CD4-positive, alpha-beta T cell treated with Interleukin-17A for 4 hours (primary cell): ENCODE data around the gene SRRM5.
"Not testable (repeated sequence)": the region's sequence is repeated elsewhere in the genome, so short reads cannot be mapped to it uniquely, and the experiment has no call there.

Experiments
- DNase-seq: peaks from one replicate; pipeline ENCODE4 v3.0.0-alpha.2; 2020; ENCODE audit warnings: mixed read lengths

Gene SRRM5

DNA sequence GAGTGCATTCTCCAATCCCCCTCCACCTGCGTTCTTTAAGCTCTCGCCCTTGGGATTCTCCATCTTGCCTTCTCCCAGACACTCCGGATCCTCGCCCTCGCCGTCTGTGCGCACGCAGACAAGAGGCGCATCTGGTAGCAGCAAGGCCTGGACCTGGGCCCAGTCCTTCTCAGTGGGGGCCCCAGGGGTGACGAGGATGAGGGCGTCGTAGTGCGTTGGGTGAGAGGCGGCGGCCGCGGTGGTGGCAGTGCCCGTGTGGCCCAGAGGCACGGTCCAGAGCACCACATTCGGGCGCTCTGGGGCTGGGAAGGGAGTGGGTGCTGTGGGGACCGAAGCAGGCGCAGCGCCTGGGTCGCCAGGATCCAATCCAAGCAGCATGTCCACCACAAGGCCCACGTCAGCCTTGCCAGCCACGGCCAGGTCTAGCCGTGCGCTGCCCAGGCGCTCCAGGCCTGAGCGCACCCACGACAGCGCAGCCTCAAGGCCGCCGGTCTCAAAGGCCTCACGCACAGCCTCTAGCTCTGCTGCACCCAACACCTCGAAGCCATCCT is 19.0 kb upstream of the SRRM5 start:
- no peak for DNase-seq

DNA sequence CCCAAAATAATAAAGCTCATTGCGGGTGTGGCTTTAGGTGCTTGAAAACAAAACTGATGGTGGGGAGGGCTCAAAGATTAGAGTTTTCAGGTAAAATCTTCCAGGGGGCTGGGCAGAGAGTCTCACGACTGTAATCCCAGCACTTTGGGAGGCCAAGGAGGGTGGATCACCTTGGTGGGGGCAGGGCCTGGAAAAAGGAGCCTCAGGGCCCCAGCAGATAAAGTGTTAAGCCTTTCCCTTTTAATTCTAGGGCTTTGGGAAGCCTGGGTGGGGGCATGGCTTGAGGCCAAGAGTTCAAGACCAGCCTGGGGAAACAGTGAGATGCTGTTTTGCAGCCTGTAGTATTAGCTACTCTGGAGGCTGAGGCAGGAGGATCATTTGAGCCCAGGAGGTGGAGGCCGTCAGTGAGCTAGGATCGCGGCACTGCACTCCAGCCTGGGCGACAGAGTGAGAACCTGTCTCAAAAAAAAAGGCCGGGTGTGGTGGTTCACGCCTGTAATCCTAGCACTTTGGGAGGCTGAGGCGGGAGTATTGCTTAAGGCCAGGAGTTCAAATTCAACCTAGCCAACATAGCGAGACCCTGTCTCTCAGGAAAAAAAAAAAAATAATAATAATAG is 17.7 kb upstream of the SRRM5 start:
- no peak for DNase-seq

DNA sequence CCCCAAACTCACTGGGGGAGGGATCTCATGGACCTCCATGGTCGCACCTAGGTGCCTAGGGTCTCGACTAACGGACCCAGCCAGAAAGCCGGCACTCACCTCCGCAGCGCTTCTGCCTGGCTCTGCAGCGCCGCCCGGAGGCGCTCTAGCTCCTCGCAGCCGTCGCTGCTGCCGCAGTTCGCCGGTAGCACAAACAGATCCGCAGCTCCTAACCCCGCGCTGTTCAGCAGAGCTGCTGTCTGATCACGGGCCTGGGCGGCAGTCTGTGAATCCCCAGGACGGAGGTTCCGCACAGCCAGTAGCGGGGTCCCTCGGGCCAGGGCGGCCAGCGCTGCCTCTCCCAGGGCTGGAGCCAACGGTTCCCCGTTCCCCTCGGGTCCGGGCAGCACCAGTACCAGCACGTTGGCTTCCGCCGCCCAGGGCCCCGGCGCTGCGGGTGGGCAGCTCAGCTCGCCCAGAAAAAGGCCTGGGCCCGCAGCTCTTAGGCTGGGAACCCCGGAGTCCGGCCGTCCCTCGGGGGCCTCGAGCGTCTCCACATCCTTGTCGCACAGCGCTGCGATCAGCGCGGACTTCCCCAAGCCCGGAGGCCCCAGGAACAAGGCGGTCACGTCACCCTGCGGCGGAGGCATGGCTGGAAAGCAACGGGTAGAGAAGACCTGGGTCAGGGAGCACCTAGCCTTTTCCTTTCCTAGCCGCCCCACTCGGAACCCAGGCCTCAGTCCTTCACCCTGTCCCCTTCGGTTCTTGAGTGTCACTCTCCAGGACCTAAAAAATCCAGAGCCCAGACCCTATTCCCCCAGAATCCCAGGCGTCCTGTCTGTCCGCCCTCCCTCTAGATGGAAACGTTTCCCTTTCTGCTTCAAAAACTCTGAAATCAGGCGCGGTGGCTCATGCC is 16.9 kb upstream of the SRRM5 start:
- DNase-seq = peak; percentile 80

DNA sequence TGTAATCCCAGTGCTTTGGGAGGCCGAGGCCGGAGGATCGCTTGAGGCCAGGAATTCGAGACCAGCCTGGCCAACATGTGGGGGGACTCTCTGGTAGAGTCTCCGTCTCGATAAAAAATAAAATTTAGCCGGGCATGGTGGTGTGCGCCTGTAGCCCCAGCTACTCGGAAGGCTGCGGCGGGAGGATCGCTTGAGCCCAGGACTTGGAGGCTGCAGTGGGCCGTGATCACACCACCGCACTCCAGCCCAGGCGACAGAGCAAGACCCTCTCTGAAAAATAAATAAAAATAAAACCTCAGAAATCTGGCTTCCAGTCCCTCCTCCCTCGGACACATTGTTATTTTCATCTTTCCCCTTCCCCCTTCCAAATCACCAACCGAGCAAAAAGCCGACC is 16.3 kb upstream of the SRRM5 start:
- no peak for DNase-seq

DNA sequence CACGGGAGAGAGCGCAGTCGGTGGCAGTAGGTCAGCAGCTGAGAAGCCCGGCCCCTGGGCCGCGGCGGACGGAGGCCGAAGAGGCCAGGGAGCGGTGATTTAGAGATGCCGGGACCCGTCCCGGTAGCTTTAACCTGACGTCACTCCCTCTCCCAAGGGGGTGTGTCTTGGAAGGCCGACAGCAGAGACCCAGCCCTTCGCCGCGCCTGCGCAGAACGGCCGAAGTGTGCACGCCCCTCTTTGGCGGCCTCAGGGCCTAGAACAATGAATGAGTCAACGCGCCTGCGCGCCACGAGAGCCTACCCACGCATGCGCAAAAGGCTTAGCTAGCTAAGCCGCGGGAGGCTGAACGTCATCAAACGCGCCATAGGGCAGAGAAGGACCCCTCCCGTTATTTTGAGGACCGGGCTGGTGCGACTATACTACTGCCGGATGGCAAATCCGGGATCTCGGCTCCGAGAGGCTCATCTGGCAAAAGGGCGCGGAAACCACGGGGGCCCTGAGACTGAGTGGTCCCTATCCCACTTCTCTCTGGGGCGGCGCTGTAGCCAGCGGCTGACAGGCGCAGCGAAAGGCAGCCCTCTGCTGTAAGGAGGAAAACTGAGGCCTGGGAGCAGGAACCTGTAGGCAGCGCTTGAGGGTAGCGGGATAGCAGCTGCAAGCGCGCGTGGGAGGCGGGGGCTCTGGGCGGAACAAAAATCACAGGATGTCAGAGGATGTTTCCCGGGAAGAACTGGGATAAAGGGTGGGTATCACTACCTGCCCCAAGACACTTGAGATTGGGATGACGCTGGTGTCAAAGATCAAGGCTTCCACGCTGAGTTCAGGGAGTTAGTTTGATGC is 15.7 kb upstream of the SRRM5 start, which contains the start of the genes IRGQ and ZNF576:
IRGQ (minus strand) TSS at position 136 of the 843 bp plus-strand sequence. CDS start 796 bp downstream, outside the sequence.
ZNF576 (plus strand) TSS at position 597 of the 843 bp plus-strand sequence. CDS start 514 bp downstream, outside the sequence.
- DNase-seq = peak; percentile 100

DNA sequence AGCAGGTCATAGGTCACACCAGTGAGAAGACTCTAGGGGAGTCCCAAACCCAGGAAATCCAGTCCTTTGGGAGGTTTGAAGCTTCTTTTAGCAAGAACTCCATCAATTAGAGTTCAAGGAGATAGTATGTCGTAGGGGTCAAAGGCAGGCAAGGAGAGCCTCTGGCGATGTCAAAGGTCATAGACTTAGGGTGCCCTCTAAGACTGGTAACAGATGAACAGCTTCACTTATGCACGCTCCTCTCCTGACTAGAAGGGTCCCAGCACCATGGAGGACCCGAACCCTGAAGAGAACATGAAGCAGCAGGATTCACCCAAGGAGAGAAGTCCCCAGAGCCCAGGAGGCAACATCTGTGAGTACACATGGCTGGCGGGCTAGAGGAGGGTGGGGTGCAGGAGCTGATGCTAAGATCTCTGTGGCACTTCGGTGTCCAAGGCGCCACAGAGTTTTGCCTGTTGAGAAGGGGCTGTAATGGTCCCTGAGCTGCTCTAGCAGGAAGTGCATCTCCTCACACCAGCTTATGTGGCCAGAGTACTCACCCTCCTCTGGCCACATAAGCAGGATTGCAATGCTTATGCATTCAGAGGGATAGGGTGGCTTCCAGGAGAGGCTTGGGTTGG is 14.9 kb upstream of the SRRM5 start:
- DNase-seq = no peak

DNA sequence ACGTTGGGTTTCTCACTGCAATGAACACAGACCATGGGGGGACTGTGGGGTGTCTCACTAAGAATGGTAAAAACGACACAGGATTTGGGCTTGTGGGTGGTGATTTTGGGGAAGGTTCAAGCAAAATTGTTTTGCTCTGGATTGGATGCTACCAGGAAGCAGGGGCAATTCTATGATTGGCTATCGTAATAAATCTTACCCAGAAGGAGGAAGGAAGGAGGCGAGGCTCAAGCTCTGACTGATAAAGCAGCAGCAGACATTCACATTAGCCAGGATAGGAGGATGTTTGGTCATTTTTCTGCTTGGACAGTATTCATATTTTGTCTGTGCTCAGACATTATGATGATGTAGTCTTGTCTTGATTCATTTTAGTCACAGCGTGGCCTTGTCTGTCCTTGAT is 14.0 kb upstream of the SRRM5 start:
- no peak for DNase-seq

DNA sequence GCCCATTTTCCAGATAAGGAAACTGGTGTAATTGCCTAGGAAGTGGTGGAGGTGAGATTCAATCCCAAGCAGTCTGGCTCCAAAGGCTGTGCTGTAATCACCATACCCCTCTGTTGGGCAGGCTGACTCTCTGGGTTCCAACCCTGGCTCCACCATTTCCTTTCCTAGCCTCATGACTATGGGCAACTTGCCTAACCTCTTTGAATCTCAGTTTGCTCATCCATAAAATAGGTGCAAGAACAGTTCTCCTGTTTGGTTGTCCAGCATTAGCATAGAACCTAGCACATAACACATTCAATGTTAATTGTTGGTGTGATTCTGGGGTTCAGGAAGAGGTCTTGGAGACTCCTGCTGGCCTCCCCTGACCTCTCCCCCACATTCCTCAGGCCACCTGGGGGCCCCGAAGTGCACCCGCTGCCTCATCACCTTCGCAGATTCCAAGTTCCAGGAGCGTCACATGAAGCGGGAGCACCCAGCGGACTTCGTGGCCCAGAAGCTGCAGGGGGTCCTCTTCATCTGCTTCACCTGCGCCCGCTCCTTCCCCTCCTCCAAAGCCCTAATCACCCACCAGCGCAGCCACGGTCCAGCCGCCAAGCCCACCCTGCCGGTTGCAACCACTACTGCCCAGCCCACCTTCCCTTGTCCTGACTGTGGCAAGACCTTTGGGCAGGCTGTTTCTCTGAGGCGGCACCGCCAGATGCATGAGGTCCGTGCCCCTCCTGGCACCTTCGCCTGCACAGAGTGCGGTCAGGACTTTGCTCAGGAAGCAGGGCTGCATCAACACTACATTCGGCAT is 13.2 kb upstream of the SRRM5 start:
- no peak for DNase-seq

DNA sequence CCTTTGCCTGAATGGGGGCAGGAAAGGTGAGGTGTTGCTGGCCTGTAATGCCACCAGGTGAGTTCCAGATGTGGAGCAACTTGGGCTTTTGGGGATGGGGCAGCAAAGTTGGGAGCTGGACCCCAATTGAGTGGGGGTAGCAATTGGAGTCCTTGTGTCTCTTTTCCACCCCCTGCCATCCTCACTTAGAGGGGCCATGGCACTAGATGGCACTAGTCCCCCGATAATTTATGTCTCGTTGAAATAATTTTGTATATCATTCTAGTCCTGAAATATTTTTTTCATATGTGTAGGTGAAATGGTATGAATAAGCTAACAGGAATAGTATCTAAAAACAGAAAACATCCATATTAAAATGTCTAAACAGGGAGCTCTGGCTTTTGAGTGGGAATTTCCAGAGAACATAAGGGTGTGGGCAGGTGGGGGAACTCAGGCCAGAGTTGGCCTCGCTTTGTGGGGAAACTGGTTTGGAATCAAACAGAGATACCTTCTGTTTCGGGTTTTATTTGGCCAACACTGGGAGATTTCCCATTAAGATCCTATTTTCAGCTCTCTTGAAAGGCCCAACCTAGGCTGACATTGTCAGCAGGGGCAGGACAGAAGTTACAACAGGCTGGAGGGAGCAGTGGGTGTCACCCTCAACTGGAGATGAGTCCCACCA is 12.1 kb upstream of the SRRM5 start:
- DNase-seq = no peak

DNA sequence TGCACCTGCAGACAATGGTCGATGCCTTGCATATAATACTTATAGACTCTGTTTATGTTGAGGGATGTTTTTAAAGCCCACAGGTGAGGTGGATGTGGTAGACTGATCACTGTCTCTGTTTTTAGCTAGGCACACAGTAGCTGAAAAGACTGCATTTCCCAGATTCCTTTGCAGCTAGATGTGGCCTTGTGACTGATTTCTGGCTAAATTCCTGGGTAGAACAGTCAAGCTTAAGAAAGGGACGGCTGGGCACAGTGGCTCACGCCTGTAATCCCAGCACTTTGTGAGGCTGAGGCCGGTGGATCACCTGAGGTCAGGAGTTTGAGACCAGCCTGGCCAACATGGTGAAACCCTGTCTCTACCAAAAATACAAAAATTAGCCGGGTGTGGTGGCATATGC is 11.6 kb upstream of the SRRM5 start:
- not testable (repeated sequence) for DNase-seq

DNA sequence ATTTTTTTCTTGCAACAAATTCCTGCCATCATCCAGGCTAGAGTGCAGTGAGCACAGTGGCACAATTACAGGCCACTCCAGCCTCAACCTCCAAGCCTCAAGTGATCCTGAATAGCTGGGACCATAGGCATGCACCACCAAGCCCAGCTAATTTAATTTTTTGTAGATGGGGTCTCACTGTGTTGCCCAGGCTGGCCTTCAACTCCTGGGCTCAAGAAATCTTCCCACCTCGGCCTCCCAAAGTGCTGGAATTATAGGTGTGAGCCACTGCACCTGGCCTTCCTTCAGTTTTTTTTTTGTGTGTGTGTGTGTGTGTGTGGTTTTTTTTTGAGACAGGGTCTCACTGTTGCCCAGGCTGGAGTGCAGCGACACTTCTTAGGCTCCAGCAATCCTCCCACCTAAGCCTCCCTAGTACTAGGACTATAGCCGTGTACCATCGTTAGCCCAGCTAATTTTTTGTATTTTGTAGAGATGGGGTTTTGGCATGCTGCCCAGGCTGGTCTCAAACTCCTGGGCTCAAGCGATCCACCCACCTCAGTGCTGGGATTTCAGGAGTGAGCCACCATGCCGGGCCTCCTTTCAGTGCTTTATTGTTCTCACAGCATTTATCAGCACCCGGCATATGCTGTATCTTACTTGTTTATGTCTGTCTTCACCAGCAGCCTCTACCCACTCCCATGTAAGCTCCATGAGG is 5.9 kb upstream of the SRRM5 start:
- no peak for DNase-seq

DNA sequence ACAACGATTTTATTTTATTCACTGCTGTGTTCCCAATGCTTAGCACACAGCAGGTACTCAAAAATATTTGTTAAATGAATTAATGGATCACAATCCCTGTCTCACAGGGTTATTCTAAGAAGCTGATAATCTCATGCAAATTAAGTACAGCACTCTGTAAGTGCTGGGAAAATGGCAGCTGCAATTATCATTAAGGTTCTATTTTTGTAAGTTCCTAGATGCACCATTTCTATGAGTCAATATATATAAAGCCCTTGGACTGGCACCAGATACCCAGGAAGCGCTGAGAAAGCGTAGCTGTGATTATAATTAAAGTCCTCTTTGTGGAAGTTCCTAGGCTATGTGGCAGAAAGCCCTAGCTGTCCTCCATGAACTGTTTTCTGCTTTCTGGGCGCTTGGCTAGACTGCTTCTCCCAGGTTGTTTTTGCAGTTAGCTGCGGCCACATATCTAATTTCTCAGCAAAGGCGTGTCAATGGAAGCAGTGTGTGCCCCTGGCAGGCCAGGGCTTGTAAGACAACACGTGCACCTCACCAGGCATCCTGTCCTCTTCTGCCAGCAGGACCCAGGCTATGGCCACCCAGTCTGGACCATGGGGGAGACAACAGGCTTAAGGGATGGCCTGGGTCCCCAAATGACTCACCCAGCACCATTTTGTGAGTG is 5.2 kb upstream of the SRRM5 start:
- DNase-seq = no peak

DNA sequence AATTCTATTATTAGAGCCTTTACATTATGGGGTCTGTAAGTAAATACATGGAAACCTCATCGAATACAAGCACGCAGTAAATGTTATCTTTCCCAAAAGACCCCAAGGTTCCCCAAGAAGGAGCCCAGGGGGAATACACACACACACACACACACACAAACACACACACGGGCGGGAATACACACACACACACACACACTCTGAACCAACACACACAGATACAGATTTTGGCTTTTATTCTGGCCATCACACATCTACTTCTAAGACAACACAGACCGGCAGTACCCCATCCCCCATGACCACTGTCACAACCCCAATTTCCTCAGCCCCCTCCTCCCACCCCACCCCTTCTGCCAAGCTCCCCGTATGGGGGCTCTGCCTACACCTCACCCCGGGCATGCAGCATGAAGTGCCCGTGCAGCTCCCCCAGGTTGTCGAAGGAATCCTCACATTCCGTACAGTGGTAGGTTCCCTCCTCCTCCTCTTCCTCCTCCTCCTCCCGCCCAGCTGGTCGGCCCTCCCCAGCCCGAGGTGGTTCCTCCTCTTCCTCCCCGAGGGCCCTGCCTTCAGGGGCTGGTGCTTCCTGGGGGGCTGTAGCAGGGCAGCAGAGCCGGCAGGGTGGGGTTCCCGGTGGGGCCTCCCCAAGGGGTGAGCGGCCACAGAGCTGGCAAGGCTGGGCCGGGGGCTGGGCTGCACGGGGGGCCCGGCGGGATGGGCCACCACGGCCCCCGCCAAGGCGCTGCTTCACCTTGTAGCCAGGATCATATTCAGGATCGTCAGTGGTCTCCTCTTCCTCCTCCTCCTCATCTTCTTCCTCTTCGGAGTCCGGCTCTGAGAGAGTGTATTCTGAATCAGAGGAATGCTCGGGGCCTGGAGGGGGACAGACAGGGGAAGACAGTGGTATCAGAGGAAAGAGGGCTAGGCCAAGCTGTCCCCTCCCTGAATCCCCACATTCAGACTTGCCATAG is 4.4 kb upstream of the SRRM5 start:
- DNase-seq = no peak

DNA sequence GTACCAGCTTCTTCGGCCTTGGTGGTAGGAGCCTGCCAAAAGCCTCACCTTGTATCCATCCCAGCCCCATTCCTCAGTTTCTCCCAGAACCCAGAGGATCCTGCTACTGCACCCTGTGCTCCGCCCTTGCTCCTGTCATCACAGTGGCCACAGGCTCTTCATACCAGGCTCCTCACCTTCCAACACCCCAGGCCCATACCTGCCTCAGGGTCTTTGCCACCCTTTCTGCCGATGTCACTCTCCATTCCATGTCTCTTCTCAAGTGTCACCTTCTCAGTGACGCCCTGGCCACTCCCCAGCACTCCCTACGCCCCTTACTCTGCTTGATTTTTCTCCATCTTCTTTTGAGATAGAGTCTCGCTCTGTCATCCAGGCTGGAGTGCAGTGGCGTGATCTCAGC is 2.0 kb upstream of the SRRM5 start:
- DNase-seq = no peak

DNA sequence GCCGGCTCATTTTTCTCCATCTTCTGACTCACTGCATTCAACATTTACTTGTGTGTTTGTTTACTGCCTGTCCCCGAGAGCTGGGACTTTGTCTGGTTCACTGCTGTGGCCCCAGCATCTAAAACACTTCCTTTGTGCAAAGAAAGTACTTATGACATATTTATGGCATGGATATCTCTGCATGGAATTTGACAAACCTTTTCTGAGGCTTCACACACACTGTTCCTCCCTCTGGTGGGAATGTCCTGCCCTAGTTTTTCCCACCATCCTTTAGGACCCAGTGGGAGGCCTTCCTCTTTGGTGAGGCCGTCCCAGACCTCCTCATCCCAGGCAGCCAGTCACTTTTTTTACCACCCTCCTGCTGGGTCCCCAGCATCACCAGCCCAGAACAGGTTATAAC is 1.4 kb upstream of the SRRM5 start:
- DNase-seq = no peak

DNA sequence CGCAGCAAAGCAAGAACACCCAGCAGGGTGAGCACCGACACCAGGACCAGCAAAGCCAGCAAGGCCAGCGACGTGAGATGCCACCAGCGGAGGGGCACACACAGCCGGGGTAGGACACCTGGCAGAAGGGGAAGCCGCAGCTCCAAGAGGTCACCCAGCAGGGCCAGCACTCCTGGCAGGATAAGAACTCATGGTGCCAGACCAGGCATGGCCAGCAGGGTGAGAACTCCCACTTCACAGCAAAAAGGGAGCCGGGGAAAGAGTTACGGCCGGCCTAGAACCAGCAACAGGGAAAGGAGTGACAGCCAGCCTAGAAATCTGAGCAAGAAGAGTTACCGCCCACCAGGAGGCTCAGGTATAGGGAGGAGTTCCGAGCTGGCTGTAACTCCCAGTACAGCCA is 486 bp downstream of the SRRM5 start:
- DNase-seq = no peak

DNA sequence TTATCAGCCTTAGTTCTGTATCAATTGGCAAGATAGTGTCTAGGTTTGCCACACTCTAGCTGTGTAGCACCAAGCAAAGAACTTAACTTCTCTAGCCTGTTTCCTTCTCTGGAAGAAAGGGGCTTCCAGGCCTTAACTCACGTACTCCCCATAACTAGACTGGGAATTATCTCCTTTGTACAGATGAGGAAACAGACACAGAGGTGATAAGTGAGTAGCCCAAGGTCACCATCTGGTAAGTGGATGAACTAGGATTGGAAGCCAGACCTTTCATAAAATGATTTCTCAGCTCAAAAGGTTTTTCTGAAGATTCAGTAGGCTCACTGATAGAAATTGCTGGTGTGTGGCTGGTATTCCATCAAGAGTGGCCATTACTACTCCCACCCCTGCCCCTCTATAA is 4.4 kb downstream of the SRRM5 start:
- DNase-seq = no peak

DNA sequence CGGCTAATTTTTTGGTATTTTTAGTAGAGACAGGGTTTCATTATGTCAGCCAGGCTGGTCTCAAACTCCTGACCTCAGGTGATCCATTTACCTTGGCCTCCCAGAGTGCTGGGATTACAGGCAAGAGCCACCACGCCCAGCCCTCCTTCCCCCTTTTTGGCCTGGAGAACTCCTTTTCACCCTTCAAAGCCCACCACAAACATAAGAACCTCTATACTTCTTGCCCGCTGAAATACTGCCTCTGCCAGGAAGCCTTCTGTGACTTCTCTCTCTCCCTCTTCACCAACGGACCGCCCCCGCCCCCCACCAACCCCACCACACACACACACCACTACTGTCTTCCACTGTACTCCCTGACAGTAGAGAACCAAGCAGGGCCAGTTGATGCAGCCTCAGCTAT is 5.1 kb downstream of the SRRM5 start:
- DNase-seq = no peak

DNA sequence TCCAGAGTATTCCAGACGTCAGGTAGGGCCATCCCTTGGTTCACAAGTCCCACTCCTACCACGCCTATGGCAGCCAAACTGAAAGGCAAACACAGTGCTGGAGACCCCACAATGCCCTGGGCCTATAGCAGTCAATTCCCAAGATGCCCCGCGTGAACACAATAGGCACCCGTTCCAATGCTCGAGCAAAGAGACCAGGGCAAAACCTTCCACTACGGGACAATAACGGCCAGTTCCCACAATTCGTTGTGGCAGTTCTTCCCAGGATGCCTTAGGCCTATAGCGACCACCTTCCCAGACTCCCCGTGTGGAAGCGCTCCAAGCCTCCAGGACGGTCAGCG is 7.0 kb downstream of the SRRM5 start:
- peak; percentile 44 for DNase-seq
